Peyer's patch (tissue), 4 donors: Measurements from ENCODE around the gene NBAS. TPM values are rescaled to one million over a fixed set of nuclear protein-coding genes. Genes with fewer than 3 reads are reported as not detected.

Source experiments
- DNase-seq, 3 donors: peaks; one replicate each; pipeline ENCODE4 v3.0.0-alpha.2; 2017 to 2019
- H3K27ac ChIP-seq, 4 donors: fragments of 200-600 bp; sonication (generic); one replicate each; pipeline ENCODE4 v1.5.1; 2016 to 2019
- H3K27me3 ChIP-seq, 2 donors: fragments of 200-600 bp; sonication (generic); one replicate each; pipeline ENCODE4 v1.5.1; 2019
- H3K36me3 ChIP-seq, 3 donors: fragments of 200-600 bp; sonication (generic); one replicate each; pipeline ENCODE4 v1.5.1; 2016 to 2019
- H3K4me1 ChIP-seq, 4 donors: fragments of 200-600 bp; sonication (generic); one replicate each; pipeline ENCODE4 v1.5.1; 2016 to 2019
- H3K4me3 ChIP-seq, 4 donors: fragments of 200-600 bp; sonication (generic); 1 replicate in 3 of 4; 2 replicates in 1 of 4; pipeline ENCODE4 v1.5.1; 2016 to 2019; ENCODE audit warnings: mild to moderate bottlenecking in 1 of 4
- H3K9me3 ChIP-seq, 4 donors: fragments of 200-600 bp; sonication (generic); one replicate each; pipeline ENCODE4 v1.5.1; 2016 to 2019; ENCODE audit warnings: mild to moderate bottlenecking in 1 of 4
- CTCF ChIP-seq, 6 experiments: fragments of 450-650 bp in 4 of 6; fragments of 200-600 bp in 2 of 6; sonication (generic) in 1 of 6; IDR thresholded peaks; one replicate each; pipeline ENCODE4 v1.5.1; 2017 to 2019; ENCODE audit warnings: antibody characterized with exemption in 6 of 6, mild to moderate bottlenecking in 3 of 6, moderate library complexity in 1 of 6
- POLR2A ChIP-seq, 2 donors: fragments of 450-650 bp; IDR thresholded peaks; one replicate each; pipeline ENCODE4 v1.5.1; 2017; ENCODE audit warnings: antibody characterized with exemption in 2 of 2, mild to moderate bottlenecking in 2 of 2, moderate library complexity in 2 of 2
- total RNA-seq, 4 donors: library from RNA; depleted of rRNA; stranded (reverse); fragments of >200 nt; gene quantifications; one replicate each; pipeline ENCODE4 v1.1.0, GENCODE V29; 2016

NBAS gene
- total RNA-seq, 4 donors from 2014 or later, result 43.2 to 70.2 (median 55.3) TPM

GRCh38 chr2:15273452-15273851 lies 287.7 kb downstream of the NBAS start:
- no peaks in the 10 kb centered on the region for H3K9me3 ChIP-seq
- H3K27ac ChIP-seq, result peak overlapping the region in 2 of 4 donors; percentile 53 to 65
- no peak overlapping the region for H3K4me3 ChIP-seq
- peaks cover 0 to 32% (median 0%) of the 10 kb centered on the region in 3 donors for H3K36me3 ChIP-seq
- H3K27me3 ChIP-seq, result no peaks in the 10 kb centered on the region
- no peaks in the 10 kb centered on the region for H3K4me1 ChIP-seq
- TF ChIP-seq POLR2A (IDR thresholded peaks at IDR 0.05) (no peak), CTCF (IDR thresholded peaks at IDR 0.05) (no peak)
- no peak for DNase-seq

GRCh38 chr2:15272942-15273341 lies 288.2 kb downstream of the NBAS start:
- TF ChIP-seq CTCF (IDR thresholded peaks at IDR 0.05) (no peak), POLR2A (IDR thresholded peaks at IDR 0.05) (no peak)
- DNase-seq, result no peak
- Histone ChIP-seq H3K4me1 (no peaks in the 10 kb centered on the region), H3K27ac (peak overlapping the region in 2 of 4 donors; percentile 53 to 65), H3K36me3 (peaks cover 0 to 32% (median 0%) of the 10 kb centered on the region in 3 donors), H3K9me3 (no peaks in the 10 kb centered on the region), H3K27me3 (no peaks in the 10 kb centered on the region), H3K4me3 (no peak overlapping the region)

GRCh38 chr2:15271941-15272542 lies 289.1 kb downstream of the NBAS start:
- TF ChIP-seq POLR2A (IDR thresholded peaks at IDR 0.05) (no peak), CTCF (IDR thresholded peaks at IDR 0.05) (no peak)
- no peak overlapping the region for H3K4me3 ChIP-seq
- H3K9me3 ChIP-seq, result no peaks in the 10 kb centered on the region
- no peak overlapping the region for H3K27ac ChIP-seq
- DNase-seq, result no peak
- no peaks in the 10 kb centered on the region for H3K27me3 ChIP-seq
- no peaks in the 10 kb centered on the region for H3K4me1 ChIP-seq
- peaks cover 0 to 30% (median 0%) of the 10 kb centered on the region in 3 donors for H3K36me3 ChIP-seq

- Histone ChIP-seq H3K36me3 (peaks cover 0 to 23% (median 0%) of the 10 kb centered on the region in 3 donors), H3K27me3 (no peaks in the 10 kb centered on the region), H3K4me3 (no peak overlapping the region), H3K4me1 (no peaks in the 10 kb centered on the region), H3K9me3 (no peaks in the 10 kb centered on the region), H3K27ac (peak overlapping the region in 1 of 4 donors; percentile 6)
- no peak for DNase-seq
- TF ChIP-seq POLR2A (IDR thresholded peaks at IDR 0.05) (no peak), CTCF (IDR thresholded peaks at IDR 0.05) (no peak)
Observed at GRCh38 chr2:15271276-15271675, 289.9 kb downstream of the NBAS start.

GRCh38 chr2:15269043-15269442 lies 292.1 kb downstream of the NBAS start:
- H3K27me3 ChIP-seq, result no peaks in the 10 kb centered on the region
- no peak for DNase-seq
- H3K9me3 ChIP-seq, result no peaks in the 10 kb centered on the region
- H3K4me3 ChIP-seq, result no peak overlapping the region
- TF ChIP-seq CTCF (IDR thresholded peaks at IDR 0.05), result no peak
- no peak for TF ChIP-seq POLR2A (IDR thresholded peaks at IDR 0.05)
- H3K4me1 ChIP-seq, result no peaks in the 10 kb centered on the region
- no peak overlapping the region for H3K27ac ChIP-seq
- peaks cover 0 to under 1% (median 0%) of the 10 kb centered on the region in 3 donors for H3K36me3 ChIP-seq
